Putamen (tissue), 1 donor: ENCODE data around the gene ZSWIM8.
"Not testable (repeated sequence)": the region's sequence is repeated elsewhere in the genome, so short reads cannot be mapped to it uniquely, and the experiment has no call there.

Experiments
- DNase-seq: peaks from one replicate; pipeline ENCODE4 v3.0.0-alpha.2; 2016; ENCODE audit warnings: low spot score

The ZSWIM8 gene

GRCh38 chr10:73785211-73785720, at the start of gene ZSWIM8:
ZSWIM8 (plus strand) TSS chr10:73785606; CDS start chr10:73785879, 273 bp downstream.
- DNase-seq: peak; percentile 98

GRCh38 chr10:73740501-73741254, 44.7 kb upstream of the ZSWIM8 start:
- DNase-seq: not testable (repeated sequence)

GRCh38 chr10:73742454-73742734, 43.0 kb upstream of the ZSWIM8 start:
- no peak for DNase-seq

GRCh38 chr10:73743327-73743904, 42.0 kb upstream of the ZSWIM8 start:
- no peak for DNase-seq

- DNase-seq: peak; percentile 96
These were observed 41.3 kb upstream of the ZSWIM8 start, which contains the start of gene SEC24C for GRCh38 chr10:73743905-73744663. SEC24C (plus strand) TSS chr10:73744372; CDS start chr10:73746833, 2,461 bp downstream.

GRCh38 chr10:73744664-73744975, 40.8 kb upstream of the ZSWIM8 start:
- DNase-seq: no peak

- DNase-seq: no peak
These were observed 38.7 kb upstream of the ZSWIM8 start for GRCh38 chr10:73746721-73747120.

GRCh38 chr10:73750819-73751218, 34.6 kb upstream of the ZSWIM8 start:
- no peak for DNase-seq

- DNase-seq: no peak
These were observed 29.2 kb upstream of the ZSWIM8 start for GRCh38 chr10:73756183-73756582.

- no peak for DNase-seq
These were observed 26.5 kb upstream of the ZSWIM8 start for GRCh38 chr10:73758704-73759511.

- no peak for DNase-seq
These were observed 25.8 kb upstream of the ZSWIM8 start for GRCh38 chr10:73759512-73760115.

- DNase-seq: no peak
These were observed 23.6 kb upstream of the ZSWIM8 start for GRCh38 chr10:73761781-73762180.

- DNase-seq: no peak
These were observed 22.5 kb upstream of the ZSWIM8 start for GRCh38 chr10:73762915-73763314.

GRCh38 chr10:73763343-73763742, 22.1 kb upstream of the ZSWIM8 start:
- no peak for DNase-seq

GRCh38 chr10:73765066-73765465, 20.3 kb upstream of the ZSWIM8 start:
- DNase-seq: no peak

- no peak for DNase-seq
These were observed 16.5 kb upstream of the ZSWIM8 start for GRCh38 chr10:73768881-73769280.

- DNase-seq: no peak
These were observed 16.0 kb upstream of the ZSWIM8 start for GRCh38 chr10:73769396-73769795.

GRCh38 chr10:73771722-73772280, 13.6 kb upstream of the ZSWIM8 start:
- peak; percentile 85 for DNase-seq

- DNase-seq: peak; percentile 81
These were observed 12.9 kb upstream of the ZSWIM8 start for GRCh38 chr10:73772281-73773151.

- no peak for DNase-seq
These were observed 12.1 kb upstream of the ZSWIM8 start for GRCh38 chr10:73773152-73773879.
